ENCODE data around the gene KDM1A.
A peak's percentile ranks its signal among the peaks of the same experiment; 100 is the strongest.

Gene KDM1A

GRCh38 chr1:23084880-23085279 is 65.6 kb downstream of the KDM1A start:
- FAIRE-seq = no peak
- TF ChIP-seq POLR2AphosphoS5 (IDR thresholded peaks at IDR 0.05; ENCODE audit: low read depth, low read length) = no peak
- no peak for TF ChIP-seq PAX5 (IDR thresholded peaks at IDR 0.05; ENCODE audit: insufficient read depth, low read length, severe bottlenecking)
- TF ChIP-seq POLR2A (IDR thresholded peaks at IDR 0.05; ENCODE audit: low read depth, low read length) = no peak
- no peak for TF ChIP-seq TAF1 (IDR thresholded peaks at IDR 0.05; ENCODE audit: low read depth, low read length)
- DNase-seq (ENCODE audit: insufficient read length, low spot score) = no peak

- no peak for DNase-seq (ENCODE audit: insufficient read length, low spot score)
- no peak for TF ChIP-seq TAF1 (IDR thresholded peaks at IDR 0.05; ENCODE audit: low read depth, low read length)
- TF ChIP-seq POU2F2 (IDR thresholded peaks at IDR 0.05; ENCODE audit: low read depth, low read length) = no peak
- TF ChIP-seq SPI1 (IDR thresholded peaks at IDR 0.05; ENCODE audit: low read depth, low read length) = no peak
- TF ChIP-seq POLR2AphosphoS5 (IDR thresholded peaks at IDR 0.05; ENCODE audit: low read depth, low read length) = no peak
- no peak for TF ChIP-seq POLR2A (IDR thresholded peaks at IDR 0.05; ENCODE audit: low read depth, low read length)
- no peak for TF ChIP-seq PAX5 (IDR thresholded peaks at IDR 0.05; ENCODE audit: insufficient read depth, low read length, severe bottlenecking)
- no peak for FAIRE-seq
These were observed 66.4 kb downstream of the KDM1A start for GRCh38 chr1:23085696-23086095.

GRCh38 chr1:23088027-23088426 is 68.8 kb downstream of the KDM1A start:
- TF ChIP-seq POU2F2 (IDR thresholded peaks at IDR 0.05; ENCODE audit: low read depth, low read length) (no peak), POLR2A (IDR thresholded peaks at IDR 0.05; ENCODE audit: low read depth, low read length) (no peak), TAF1 (IDR thresholded peaks at IDR 0.05; ENCODE audit: low read depth, low read length) (no peak), PAX5 (IDR thresholded peaks at IDR 0.05; ENCODE audit: insufficient read depth, low read length, severe bottlenecking) (no peak), SPI1 (IDR thresholded peaks at IDR 0.05; ENCODE audit: low read depth, low read length) (no peak), POLR2AphosphoS5 (IDR thresholded peaks at IDR 0.05; ENCODE audit: low read depth, low read length) (no peak)
- no peak for FAIRE-seq
- DNase-seq (ENCODE audit: insufficient read length, low spot score) = no peak

- DNase-seq (ENCODE audit: insufficient read length, low spot score) (no peak), FAIRE-seq (no peak)
- no peak for TF ChIP-seq SPI1 (IDR thresholded peaks at IDR 0.05; ENCODE audit: low read depth, low read length)
- no peak for TF ChIP-seq POU2F2 (IDR thresholded peaks at IDR 0.05; ENCODE audit: low read depth, low read length)
- TF ChIP-seq POLR2AphosphoS5 (IDR thresholded peaks at IDR 0.05; ENCODE audit: low read depth, low read length) = no peak
- TF ChIP-seq TAF1 (IDR thresholded peaks at IDR 0.05; ENCODE audit: low read depth, low read length) = no peak
- TF ChIP-seq PAX5 (IDR thresholded peaks at IDR 0.05; ENCODE audit: insufficient read depth, low read length, severe bottlenecking) = no peak
- no peak for TF ChIP-seq POLR2A (IDR thresholded peaks at IDR 0.05; ENCODE audit: low read depth, low read length)
These were observed 70.8 kb downstream of the KDM1A start for GRCh38 chr1:23090056-23090455.

DNA sequence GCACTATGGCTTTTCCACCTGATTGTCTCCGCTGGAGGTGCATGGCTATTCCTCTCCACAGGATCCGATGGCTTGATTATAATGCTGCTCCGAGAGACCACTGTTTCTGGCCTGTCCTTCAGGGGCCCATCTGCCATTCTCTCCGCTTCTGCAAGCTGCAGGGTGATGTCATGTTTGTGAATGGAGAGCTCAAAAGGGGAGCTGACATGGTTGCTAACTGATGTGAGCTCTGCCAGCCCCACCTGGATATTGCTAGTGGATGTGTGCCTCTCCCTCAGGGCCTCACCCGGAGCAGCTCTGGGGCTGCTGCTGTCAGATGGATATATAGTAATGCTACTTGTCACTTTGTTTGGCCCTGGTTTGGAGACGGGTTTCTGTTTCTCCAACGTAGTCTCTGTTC is 72.3 kb downstream of the KDM1A start:
- no peak for TF ChIP-seq POU2F2 (IDR thresholded peaks at IDR 0.05; ENCODE audit: low read depth, low read length)
- FAIRE-seq (no peak), DNase-seq (ENCODE audit: insufficient read length, low spot score) (no peak)

DNA sequence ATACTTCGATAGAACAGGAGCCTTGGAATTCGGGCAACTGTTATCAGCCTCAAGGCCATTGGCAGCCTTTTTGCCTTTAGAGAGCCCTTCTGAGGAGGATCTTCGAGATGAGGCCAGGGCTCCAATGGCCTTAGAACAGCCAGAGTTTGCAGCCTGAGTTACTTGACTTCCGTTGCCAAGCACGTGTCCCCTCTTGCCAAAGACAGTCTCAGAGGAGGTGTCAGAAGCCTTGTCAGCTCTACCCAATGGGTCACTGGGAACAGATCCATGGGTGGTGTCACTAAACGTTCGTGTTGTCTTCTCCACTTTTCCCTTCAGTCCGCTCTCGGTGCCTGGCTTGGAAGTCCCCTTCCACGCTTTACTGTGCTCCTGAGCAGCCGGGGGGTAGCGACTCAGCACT is 73.2 kb downstream of the KDM1A start:
- FAIRE-seq (no peak), DNase-seq (ENCODE audit: insufficient read length, low spot score) (no peak)
- no peak for TF ChIP-seq POLR2AphosphoS5 (IDR thresholded peaks at IDR 0.05; ENCODE audit: low read depth, low read length)

DNA sequence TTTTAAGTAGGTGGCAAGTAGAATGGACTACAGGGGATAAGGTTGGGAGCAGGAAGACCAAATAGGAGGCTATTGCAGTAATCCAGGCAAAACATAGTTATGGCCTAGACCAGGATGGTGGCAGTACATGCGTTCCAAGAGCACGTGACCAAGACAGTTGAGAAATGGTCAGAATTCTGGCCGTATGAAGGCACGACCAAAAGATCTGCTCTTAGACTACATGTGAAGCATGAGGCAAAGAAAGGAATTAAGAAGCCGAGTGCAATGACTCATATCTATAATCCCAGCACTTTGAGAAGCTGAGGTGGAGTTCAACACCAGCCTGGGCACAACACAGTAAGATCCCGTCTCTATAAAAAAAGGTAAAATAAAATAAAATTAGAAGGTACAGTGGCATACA is 78.0 kb downstream of the KDM1A start:
- no peak for TF ChIP-seq POLR2A (IDR thresholded peaks at IDR 0.05; ENCODE audit: low read depth, low read length)
- no peak for TF ChIP-seq TAF1 (IDR thresholded peaks at IDR 0.05; ENCODE audit: low read depth, low read length)
- TF ChIP-seq POLR2AphosphoS5 (IDR thresholded peaks at IDR 0.05; ENCODE audit: low read depth, low read length) = no peak
- no peak for TF ChIP-seq SPI1 (IDR thresholded peaks at IDR 0.05; ENCODE audit: low read depth, low read length)
- no peak for TF ChIP-seq POU2F2 (IDR thresholded peaks at IDR 0.05; ENCODE audit: low read depth, low read length)
- no peak for TF ChIP-seq PAX5 (IDR thresholded peaks at IDR 0.05; ENCODE audit: insufficient read depth, low read length, severe bottlenecking)
- DNase-seq (ENCODE audit: insufficient read length, low spot score) (no peak), FAIRE-seq (peak; percentile 9)

GRCh38 chr1:23098463-23099170 is 79.3 kb downstream of the KDM1A start:
- TF ChIP-seq POLR2A (IDR thresholded peaks at IDR 0.05; ENCODE audit: low read depth, low read length) (no peak), SPI1 (IDR thresholded peaks at IDR 0.05; ENCODE audit: low read depth, low read length) (0 out of 2 replicates have a peak, but pooled peaks have one; percentile 20)
- FAIRE-seq (peak; percentile 26), DNase-seq (ENCODE audit: insufficient read length, low spot score) (no peak)

DNA sequence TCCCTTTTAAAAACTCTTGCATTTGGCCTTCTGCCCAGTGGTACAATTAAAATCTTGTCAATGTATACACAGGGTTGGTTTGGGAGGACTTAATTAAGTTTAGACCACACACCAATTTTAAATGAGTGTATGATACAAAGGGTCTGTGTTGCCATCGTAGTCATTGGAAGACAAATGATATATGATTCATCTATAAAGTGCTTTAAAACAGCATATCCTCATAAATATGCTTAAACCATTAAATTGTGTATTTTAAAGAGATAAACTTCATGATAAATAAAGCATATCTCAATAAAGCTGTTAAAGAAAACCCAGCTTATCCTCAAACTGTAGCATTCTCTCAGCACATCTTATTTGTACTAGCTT is 79.9 kb downstream of the KDM1A start:
- FAIRE-seq (no peak), DNase-seq (ENCODE audit: insufficient read length, low spot score) (no peak)
- no peak for TF ChIP-seq POU2F2 (IDR thresholded peaks at IDR 0.05; ENCODE audit: low read depth, low read length)
- TF ChIP-seq POLR2AphosphoS5 (IDR thresholded peaks at IDR 0.05; ENCODE audit: low read depth, low read length) = no peak
- no peak for TF ChIP-seq POLR2A (IDR thresholded peaks at IDR 0.05; ENCODE audit: low read depth, low read length)
- TF ChIP-seq PAX5 (IDR thresholded peaks at IDR 0.05; ENCODE audit: insufficient read depth, low read length, severe bottlenecking) = no peak
- TF ChIP-seq TAF1 (IDR thresholded peaks at IDR 0.05; ENCODE audit: low read depth, low read length) = no peak
- TF ChIP-seq SPI1 (IDR thresholded peaks at IDR 0.05; ENCODE audit: low read depth, low read length) = no peak

DNA sequence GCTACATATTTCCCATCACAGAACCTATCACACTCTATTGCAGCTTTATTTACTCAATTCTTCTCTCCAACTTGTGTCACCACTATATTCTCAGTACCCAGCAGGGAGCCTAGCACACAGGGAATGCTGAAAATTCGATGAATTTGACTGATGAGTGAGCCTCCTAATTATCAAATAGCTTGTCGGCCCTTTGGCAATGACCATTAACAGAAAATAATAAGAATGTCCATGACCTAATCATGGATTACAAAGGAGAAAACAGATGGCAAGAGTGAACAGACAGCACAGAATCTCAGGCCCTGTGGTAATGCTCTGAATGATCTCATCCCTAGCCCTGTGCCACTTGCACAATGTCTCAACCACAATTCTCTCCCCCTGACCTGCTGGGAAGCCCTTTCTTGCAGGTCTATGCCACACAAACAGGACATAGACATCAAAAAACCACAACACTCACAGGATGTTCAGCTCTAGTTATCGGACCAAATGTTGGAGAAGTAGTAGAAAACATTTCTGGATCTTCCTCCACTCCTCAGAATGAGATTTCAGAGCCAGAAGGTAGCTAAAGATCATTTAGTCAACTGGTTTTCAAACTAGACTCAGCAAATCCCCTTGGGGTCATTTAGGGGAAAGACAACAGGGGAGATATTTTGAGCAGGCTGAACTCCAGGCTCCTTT is 80.9 kb downstream of the KDM1A start:
- TF ChIP-seq PAX5 (IDR thresholded peaks at IDR 0.05; ENCODE audit: insufficient read depth, low read length, severe bottlenecking) (no peak), POLR2AphosphoS5 (IDR thresholded peaks at IDR 0.05; ENCODE audit: low read depth, low read length) (no peak), POU2F2 (IDR thresholded peaks at IDR 0.05; ENCODE audit: low read depth, low read length) (no peak), TAF1 (IDR thresholded peaks at IDR 0.05; ENCODE audit: low read depth, low read length) (no peak), POLR2A (IDR thresholded peaks at IDR 0.05; ENCODE audit: low read depth, low read length) (no peak), SPI1 (IDR thresholded peaks at IDR 0.05; ENCODE audit: low read depth, low read length) (no peak)
- FAIRE-seq (peak; percentile 78), DNase-seq (ENCODE audit: insufficient read length, low spot score) (no peak)

Data from GM12891 (cell line).